ENCODE data around the gene SCTR. TPM values are rescaled to one million over a fixed set of nuclear protein-coding genes. Genes with fewer than 3 reads are reported as not detected.

SCTR gene
- total and polyA plus RNA-seq, 2 of the 13 experiments (the other 11 are each of a cell fraction or from before 2014, with no cell fraction given) = not detected

DNA sequence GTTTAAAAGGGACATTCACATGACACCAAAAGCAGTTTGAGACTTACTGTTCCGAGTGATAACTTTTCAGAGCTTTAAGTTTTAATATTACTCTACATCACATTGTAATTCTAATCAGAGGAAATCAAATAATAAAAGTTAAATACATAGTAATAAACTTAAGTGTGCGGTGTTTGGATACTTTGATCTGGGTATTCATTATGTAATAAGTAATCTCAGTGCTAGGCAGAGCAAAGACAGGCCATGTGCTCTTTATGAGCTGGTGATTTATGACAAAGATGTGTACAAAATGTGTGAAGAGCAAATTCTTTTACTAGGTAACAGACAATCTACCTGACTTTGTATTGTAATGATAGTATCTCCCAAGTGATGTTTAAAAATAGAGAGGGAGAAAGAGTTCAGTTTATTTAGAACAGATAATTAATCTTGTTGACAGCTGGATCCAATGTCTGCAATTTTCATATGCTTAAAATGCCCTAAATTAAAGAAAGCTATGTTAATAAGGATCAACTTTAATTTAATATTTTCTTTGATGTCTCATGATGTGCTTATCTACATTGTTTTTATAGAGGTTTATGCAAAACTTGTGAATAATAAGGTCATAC is 24.3 kb upstream of the SCTR start (continued):
- TF ChIP-seq, protein P1, sequence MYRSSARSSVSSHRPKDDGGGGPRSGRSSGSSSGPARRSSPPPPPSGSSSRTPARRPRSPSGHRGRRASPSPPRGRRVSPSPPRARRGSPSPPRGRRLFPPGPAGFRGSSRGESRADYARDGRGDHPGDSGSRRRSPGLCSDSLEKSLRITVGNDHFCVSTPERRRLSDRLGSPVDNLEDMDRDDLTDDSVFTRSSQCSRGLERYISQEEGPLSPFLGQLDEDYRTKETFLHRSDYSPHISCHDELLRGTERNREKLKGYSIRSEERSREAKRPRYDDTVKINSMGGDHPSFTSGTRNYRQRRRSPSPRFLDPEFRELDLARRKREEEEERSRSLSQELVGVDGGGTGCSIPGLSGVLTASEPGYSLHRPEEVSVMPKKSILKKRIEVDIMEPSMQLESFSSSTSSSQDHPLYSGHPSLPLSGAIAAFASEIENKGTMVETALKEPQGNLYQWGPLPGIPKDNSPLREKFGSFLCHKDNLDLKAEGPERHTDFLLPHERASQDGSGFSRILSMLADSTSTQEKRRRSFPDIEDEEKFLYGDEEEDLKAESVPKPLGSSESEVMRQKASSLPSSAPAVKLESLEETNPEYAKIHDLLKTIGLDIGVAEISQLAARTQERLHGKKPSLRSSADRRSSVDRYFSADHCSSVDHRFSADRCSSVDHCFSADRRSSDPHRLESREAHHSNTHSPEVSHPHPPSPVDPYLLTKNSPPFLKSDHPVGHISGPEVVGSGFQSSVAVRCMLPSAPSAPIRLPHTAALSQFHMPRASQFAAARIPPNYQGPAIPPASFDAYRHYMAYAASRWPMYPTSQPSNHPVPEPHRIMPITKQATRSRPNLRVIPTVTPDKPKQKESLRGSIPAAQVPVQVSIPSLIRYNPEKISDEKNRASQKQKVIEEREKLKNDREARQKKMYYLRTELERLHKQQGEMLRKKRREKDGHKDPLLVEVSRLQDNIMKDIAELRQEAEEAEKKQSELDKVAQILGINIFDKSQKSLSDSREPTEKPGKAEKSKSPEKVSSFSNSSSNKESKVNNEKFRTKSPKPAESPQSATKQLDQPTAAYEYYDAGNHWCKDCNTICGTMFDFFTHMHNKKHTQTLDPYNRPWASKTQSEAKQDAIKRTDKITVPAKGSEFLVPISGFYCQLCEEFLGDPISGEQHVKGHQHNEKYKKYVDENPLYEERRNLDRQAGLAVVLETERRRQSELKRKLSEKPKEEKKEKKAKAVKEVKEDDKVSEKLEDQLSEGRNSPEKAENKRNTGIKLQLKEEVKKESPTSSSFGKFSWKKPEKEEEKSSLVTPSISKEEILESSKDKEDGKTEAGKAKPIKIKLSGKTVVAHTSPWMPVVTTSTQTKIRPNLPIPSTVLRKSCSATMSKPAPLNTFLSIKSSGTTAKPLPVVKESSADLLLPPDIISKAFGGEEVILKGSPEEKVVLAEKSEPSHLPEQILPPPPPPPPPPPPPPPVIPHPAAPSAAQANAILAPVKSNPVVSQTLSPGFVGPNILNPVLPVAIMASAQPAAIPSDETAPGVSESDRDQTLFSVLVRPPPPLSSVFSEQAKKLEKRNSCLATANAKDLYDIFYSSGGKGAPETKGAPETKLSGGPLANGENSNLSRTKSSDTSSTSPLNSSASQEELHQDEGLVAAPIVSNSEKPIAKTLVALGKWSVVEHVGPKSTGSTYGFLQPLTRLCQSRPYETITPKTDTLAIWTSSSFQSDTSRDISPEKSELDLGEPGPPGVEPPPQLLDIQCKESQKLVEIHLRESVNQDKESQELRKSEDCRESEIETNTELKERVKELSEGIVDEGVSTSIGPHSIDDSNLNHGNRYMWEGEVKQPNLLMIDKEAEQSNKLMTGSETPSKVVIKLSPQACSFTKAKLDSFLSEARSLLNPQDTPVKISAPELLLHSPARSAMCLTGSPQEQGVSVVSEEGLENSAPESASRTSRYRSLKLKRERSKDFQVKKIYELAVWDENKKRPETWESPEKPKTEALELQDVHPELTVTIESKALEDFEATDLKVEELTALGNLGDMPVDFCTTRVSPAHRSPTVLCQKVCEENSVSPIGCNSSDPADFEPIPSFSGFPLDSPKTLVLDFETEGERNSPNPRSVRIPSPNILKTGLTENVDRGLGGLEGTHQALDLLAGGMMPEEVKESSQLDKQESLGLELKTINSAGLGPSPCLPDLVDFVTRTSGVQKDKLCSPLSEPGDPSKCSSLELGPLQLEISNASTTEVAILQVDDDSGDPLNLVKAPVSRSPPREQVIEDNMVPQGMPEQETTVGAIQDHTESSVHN (CRISPR knock-in tag; IDR thresholded peaks at IDR 0.05) = no peak
- TF ChIP-seq, protein P2, sequence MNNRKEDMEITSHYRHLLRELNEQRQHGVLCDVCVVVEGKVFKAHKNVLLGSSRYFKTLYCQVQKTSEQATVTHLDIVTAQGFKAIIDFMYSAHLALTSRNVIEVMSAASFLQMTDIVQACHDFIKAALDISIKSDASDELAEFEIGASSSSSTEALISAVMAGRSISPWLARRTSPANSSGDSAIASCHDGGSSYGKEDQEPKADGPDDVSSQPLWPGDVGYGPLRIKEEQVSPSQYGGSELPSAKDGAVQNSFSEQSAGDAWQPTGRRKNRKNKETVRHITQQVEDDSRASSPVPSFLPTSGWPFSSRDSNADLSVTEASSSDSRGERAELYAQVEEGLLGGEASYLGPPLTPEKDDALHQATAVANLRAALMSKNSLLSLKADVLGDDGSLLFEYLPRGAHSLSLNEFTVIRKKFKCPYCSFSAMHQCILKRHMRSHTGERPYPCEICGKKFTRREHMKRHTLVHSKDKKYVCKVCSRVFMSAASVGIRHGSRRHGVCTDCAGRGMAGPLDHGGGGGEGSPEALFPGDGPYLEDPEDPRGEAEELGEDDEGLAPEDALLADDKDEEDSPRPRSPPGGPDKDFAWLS (CRISPR knock-in tag; IDR thresholded peaks at IDR 0.05; ENCODE audit: borderline replicate concordance) = no peak
- TF ChIP-seq, protein P3, sequence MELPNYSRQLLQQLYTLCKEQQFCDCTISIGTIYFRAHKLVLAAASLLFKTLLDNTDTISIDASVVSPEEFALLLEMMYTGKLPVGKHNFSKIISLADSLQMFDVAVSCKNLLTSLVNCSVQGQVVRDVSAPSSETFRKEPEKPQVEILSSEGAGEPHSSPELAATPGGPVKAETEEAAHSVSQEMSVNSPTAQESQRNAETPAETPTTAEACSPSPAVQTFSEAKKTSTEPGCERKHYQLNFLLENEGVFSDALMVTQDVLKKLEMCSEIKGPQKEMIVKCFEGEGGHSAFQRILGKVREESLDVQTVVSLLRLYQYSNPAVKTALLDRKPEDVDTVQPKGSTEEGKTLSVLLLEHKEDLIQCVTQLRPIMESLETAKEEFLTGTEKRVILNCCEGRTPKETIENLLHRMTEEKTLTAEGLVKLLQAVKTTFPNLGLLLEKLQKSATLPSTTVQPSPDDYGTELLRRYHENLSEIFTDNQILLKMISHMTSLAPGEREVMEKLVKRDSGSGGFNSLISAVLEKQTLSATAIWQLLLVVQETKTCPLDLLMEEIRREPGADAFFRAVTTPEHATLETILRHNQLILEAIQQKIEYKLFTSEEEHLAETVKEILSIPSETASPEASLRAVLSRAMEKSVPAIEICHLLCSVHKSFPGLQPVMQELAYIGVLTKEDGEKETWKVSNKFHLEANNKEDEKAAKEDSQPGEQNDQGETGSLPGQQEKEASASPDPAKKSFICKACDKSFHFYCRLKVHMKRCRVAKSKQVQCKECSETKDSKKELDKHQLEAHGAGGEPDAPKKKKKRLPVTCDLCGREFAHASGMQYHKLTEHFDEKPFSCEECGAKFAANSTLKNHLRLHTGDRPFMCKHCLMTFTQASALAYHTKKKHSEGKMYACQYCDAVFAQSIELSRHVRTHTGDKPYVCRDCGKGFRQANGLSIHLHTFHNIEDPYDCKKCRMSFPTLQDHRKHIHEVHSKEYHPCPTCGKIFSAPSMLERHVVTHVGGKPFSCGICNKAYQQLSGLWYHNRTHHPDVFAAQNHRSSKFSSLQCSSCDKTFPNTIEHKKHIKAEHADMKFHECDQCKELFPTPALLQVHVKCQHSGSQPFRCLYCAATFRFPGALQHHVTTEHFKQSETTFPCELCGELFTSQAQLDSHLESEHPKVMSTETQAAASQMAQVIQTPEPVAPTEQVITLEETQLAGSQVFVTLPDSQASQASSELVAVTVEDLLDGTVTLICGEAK (IDR thresholded peaks at IDR 0.05) = no peak
- TF ChIP-seq, protein P3 (CRISPR knock-in tag; IDR thresholded peaks at IDR 0.05) = no peak
- no peak for TF ChIP-seq ERF (CRISPR knock-in tag; IDR thresholded peaks at IDR 0.05)
